Measurements from ENCODE around the gene TSHB.

DNA sequence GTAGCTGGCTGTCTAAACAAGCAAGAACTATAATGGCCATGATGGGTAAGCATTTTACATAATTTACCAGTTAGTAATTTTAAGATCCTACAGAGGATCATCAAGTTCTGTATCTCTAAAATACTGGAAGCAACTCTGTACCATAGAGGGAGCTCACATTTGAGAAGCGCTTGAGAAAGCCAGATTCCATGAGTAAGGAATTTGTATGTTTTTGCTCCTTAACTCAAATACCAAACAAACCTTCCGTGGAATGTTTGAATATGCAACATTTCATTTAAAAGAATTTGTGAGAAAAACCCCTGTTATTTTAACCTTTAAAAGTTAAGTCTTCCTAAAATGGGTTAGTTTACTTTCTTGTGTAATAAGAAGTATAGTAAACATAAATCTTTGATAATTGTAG lies 2.0 kb downstream of the TSHB start:
- TF ChIP-seq, protein P1, sequence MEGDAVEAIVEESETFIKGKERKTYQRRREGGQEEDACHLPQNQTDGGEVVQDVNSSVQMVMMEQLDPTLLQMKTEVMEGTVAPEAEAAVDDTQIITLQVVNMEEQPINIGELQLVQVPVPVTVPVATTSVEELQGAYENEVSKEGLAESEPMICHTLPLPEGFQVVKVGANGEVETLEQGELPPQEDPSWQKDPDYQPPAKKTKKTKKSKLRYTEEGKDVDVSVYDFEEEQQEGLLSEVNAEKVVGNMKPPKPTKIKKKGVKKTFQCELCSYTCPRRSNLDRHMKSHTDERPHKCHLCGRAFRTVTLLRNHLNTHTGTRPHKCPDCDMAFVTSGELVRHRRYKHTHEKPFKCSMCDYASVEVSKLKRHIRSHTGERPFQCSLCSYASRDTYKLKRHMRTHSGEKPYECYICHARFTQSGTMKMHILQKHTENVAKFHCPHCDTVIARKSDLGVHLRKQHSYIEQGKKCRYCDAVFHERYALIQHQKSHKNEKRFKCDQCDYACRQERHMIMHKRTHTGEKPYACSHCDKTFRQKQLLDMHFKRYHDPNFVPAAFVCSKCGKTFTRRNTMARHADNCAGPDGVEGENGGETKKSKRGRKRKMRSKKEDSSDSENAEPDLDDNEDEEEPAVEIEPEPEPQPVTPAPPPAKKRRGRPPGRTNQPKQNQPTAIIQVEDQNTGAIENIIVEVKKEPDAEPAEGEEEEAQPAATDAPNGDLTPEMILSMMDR (conservative IDR thresholded peaks at IDR 0.05; ENCODE audit: low read length): no peak
- TF ChIP-seq EZH2phosphoT487 (IDR thresholded peaks at IDR 0.05; ENCODE audit: borderline replicate concordance, low read depth, low read length): no peak

Data from OCI-LY7 (cell line).